CD4-positive, alpha-beta T cell treated with Interleukin-10 for 1 hour (primary cell): Measurements from ENCODE around the gene ISCA1.

Source experiments
- DNase-seq: peaks from one replicate; pipeline ENCODE4 v3.0.0-alpha.2; 2020

The ISCA1 gene

GRCh38 chr9:86217076-86217755 is 65.1 kb downstream of the ISCA1 start:
- DNase-seq: no peak
